CD8-positive, alpha-beta memory T cell (primary cell): Measurements from ENCODE around the gene QSOX1. TPM values are rescaled to one million over a fixed set of nuclear protein-coding genes. Genes with fewer than 3 reads are reported as not detected.

Source experiments
- CTCF ChIA-PET: fragments of 350-600 bp; sonication (Branson Sonifier 250); formaldehyde crosslinking; loops from one replicate; lab custom pipeline; 2021; ENCODE audit warnings: antibody characterized with exemption; lab: Charles Lee
- POLR2A ChIA-PET: fragments of 350-600 bp; sonication (Branson Sonifier 250); formaldehyde crosslinking; loops from one replicate; lab custom pipeline; 2021; ENCODE audit warnings: antibody characterized with exemption; lab: Charles Lee
- DNase-seq, 5 donors: peaks; one replicate each; pipeline versions ENCODE4 v3.0.0 to v3.0.0-alpha.2; 2020 to 2022; ENCODE audit warnings: mixed read lengths in 1 of 5
- H3K27ac ChIP-seq: one replicate; pipeline ENCODE4 v1.7.0; 2013; ENCODE audit warnings: low read depth, mild to moderate bottlenecking, low read length, moderate library complexity
- H3K27me3 ChIP-seq: 2 replicates; pipeline ENCODE4 v1.7.0; 2013; ENCODE audit warnings: low read length, mild to moderate bottlenecking; ENCODE audit not compliant: insufficient read depth, poor library complexity, severe bottlenecking
- H3K36me3 ChIP-seq: 2 replicates; pipeline ENCODE4 v1.7.0; 2013; ENCODE audit warnings: mild to moderate bottlenecking, low read length, moderate library complexity; ENCODE audit not compliant: insufficient read depth
- H3K4me1 ChIP-seq: 2 replicates; pipeline ENCODE4 v1.7.0; 2013; ENCODE audit warnings: mild to moderate bottlenecking, low read length, moderate library complexity; ENCODE audit not compliant: insufficient read depth
- H3K4me3 ChIP-seq: 2 replicates; pipeline ENCODE4 v1.7.0; 2013; ENCODE audit warnings: mild to moderate bottlenecking, low read length
- H3K9me3 ChIP-seq: 2 replicates; pipeline ENCODE4 v1.7.0; 2013; ENCODE audit warnings: mild to moderate bottlenecking, low read length
- H3K27ac Mint-ChIP-seq, 8 donors: one replicate each; pipeline ENCODE4 v1.8.0; 2020 to 2021; ENCODE audit warnings: mixed read lengths in 8 of 8, mild to moderate bottlenecking in 6 of 8, inconsistent platforms in 3 of 8, moderate library complexity in 3 of 8
- H3K27me3 Mint-ChIP-seq, 2 donors: one replicate each; pipeline ENCODE4 v1.8.0; 2020 to 2021; ENCODE audit warnings: mixed read lengths in 2 of 2, mild to moderate bottlenecking in 1 of 2, moderate library complexity in 1 of 2
- H3K36me3 Mint-ChIP-seq, 3 donors: one replicate each; pipeline ENCODE4 v1.8.0; 2020 to 2021; ENCODE audit warnings: mixed read lengths in 3 of 3, inconsistent platforms in 1 of 3, mild to moderate bottlenecking in 1 of 3
- H3K4me1 Mint-ChIP-seq, 3 donors: one replicate each; pipeline ENCODE4 v1.8.0; 2020 to 2021; ENCODE audit warnings: mixed read lengths in 3 of 3, inconsistent platforms in 1 of 3, mild to moderate bottlenecking in 1 of 3
- H3K4me3 Mint-ChIP-seq, 7 donors: one replicate each; pipeline ENCODE4 v1.8.0; 2020 to 2021; ENCODE audit warnings: mixed read lengths in 7 of 7, mild to moderate bottlenecking in 6 of 7, moderate library complexity in 4 of 7, inconsistent platforms in 2 of 7
- H3K9me3 Mint-ChIP-seq, 5 donors: one replicate each; pipeline ENCODE4 v1.8.0; 2020 to 2022; ENCODE audit warnings: mixed read lengths in 5 of 5, mild to moderate bottlenecking in 3 of 5, moderate library complexity in 2 of 5, inconsistent platforms in 1 of 5
- polyA plus RNA-seq: library from polyadenylated mRNA; unstranded; fragments of 300-500 nt; fragmentation: Illumina TruSeq; gene quantifications from one replicate; pipeline ENCODE4 v1.2.3, GENCODE V29; 2021
- total RNA-seq, 2 experiments: library from RNA; stranded (reverse); gene quantifications; one replicate each; pipeline ENCODE4 v1.2.3, GENCODE V29; 2021

QSOX1 gene
- total and polyA plus RNA-seq, 3 experiments from 2014 or later, result 14.2 to 33.3 (median 32.9) TPM

DNA sequence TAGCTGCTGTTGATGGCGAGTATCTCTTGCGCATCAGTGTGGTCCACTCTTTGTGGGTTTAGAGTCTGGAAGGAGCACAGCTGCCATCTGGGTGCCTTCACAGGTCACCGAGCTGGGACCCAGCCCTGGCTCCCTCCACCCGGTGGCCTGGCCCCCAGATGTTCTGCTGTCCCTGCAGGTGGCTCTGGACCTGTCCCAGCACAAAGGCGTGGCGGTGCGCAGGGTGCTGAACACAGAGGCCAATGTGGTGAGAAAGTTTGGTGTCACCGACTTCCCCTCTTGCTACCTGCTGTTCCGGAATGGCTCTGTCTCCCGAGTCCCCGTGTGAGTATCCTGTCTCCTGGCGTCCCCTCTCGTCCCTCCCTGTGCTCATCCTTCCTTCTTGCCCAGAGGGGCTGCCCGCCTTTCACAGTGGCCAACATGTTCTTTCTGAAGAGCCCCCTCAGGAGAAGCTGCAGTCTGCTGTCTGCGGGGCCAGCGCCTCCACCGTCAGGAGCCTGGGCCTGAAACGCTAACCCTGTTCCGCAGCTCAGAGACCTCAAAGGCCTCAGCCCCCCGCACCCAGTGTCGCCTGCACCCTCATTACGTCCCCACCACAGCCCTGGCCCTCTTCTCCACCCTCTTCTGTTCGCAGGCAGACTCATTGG lies 27.4 kb downstream of the QSOX1 start:
- Mint-ChIP-seq H3K9me3 (no peaks in the 10 kb centered on the region), H3K36me3 (peaks cover 3 to 52% (median 8%) of the 10 kb centered on the region in 3 donors), H3K4me3 (no peak overlapping the region), H3K4me1 (peaks cover 0 to 2% (median 0%) of the 10 kb centered on the region in 3 donors), H3K27ac (no peak overlapping the region), H3K27me3 (no peaks in the 10 kb centered on the region)
- Histone ChIP-seq H3K4me1 (no peaks in the 10 kb centered on the region), H3K4me3 (no peak overlapping the region), H3K36me3 (no peaks in the 10 kb centered on the region), H3K27ac (no peak overlapping the region), H3K9me3 (no peaks in the 10 kb centered on the region), H3K27me3 (no peaks in the 10 kb centered on the region)
- ChIA-PET CTCF (interaction anchor here (1.3 to 6.9 kb wide), 3 partner anchors 12 to 367 kb away, joined by 3 to 51 read pairs (median 6); no protein-coding TSS in a partner anchor), POLR2A (no interaction called here)
- no peak for DNase-seq

DNA sequence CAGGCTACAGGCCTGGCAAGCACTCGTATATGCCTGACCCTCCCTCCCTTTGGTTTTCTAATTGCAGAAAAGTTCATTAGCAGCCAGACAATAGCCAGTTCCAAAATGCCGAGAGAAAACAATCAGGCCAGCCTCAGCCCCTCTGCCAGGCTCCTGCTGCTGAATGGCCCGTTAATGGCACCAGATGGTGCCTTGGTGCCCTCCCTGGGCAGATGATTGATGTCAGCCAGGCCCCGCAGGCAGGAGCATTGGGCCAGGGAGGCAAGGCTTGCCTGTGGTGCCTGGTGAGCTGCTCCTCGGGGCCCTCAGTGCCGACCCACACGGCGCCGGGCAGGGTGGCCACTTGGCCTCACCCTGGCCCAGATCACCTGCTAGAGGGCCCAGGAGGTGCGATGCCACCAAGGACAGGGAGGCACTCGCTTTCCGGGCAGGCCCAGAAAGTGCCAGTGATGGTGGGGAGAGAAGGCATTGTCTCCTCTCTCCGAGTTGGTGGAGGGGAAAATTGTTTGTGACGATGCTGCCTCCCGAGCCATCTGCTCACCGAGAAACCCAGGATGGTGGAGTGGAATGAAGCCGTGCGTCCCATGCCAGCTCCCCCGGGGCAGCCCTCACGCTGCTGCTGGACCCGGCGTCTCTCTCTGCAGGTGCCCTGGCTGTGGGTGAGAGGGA lies 28.1 kb downstream of the QSOX1 start:
- Histone ChIP-seq H3K4me3 (no peak overlapping the region), H3K27me3 (no peaks in the 10 kb centered on the region), H3K36me3 (no peaks in the 10 kb centered on the region), H3K9me3 (no peaks in the 10 kb centered on the region), H3K27ac (no peak overlapping the region), H3K4me1 (no peaks in the 10 kb centered on the region)
- Mint-ChIP-seq H3K4me3 (no peak overlapping the region), H3K4me1 (peaks cover 0 to 2% (median 0%) of the 10 kb centered on the region in 3 donors), H3K36me3 (peaks cover 3 to 57% (median 8%) of the 10 kb centered on the region in 3 donors), H3K27me3 (no peaks in the 10 kb centered on the region), H3K27ac (no peak overlapping the region), H3K9me3 (no peaks in the 10 kb centered on the region)
- DNase-seq, result no peak
- ChIA-PET POLR2A (no interaction called here), CTCF (interaction anchor here (1.3 to 1.5 kb wide), 2 partner anchors 12 to 368 kb away, joined by 3 to 6 read pairs; no protein-coding TSS in a partner anchor)

GRCh38 chr1:180183426-180183825 lies 28.8 kb downstream of the QSOX1 start:
- Histone ChIP-seq H3K27ac (no peak overlapping the region), H3K4me1 (no peaks in the 10 kb centered on the region), H3K27me3 (no peaks in the 10 kb centered on the region), H3K4me3 (no peak overlapping the region), H3K36me3 (no peaks in the 10 kb centered on the region), H3K9me3 (no peaks in the 10 kb centered on the region)
- Mint-ChIP-seq H3K9me3 (no peaks in the 10 kb centered on the region), H3K27me3 (no peaks in the 10 kb centered on the region), H3K4me3 (no peak overlapping the region), H3K27ac (no peak overlapping the region), H3K36me3 (peaks cover 3 to 59% (median 8%) of the 10 kb centered on the region in 3 donors), H3K4me1 (peaks cover 0 to 2% (median 0%) of the 10 kb centered on the region in 3 donors)
- ChIA-PET CTCF (interaction anchor here (1.5 kb wide), 1 partner anchor 13 kb away, joined by 6 read pairs; no protein-coding TSS in a partner anchor), POLR2A (no interaction called here)
- no peak for DNase-seq

DNA sequence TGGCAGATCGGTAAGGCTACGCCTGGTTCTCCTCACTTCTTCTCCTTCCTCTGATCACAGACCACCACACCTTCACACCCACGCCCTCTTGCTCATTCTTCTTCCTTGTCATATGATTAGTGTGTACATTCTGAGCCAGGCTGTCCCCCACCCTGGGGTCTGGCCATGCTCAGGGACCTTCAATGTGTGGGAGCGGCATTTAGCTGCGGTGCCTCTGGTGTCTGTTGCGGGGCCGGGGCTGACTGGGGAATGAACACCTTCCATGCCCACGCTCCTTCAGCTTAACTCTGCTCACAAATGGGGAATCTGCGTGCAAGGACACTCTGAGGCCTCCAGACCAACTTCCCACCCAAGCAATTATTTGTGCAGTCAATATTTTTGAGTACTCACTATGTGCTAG lies 29.4 kb downstream of the QSOX1 start:
- Histone ChIP-seq H3K36me3 (no peaks in the 10 kb centered on the region), H3K27me3 (no peaks in the 10 kb centered on the region), H3K4me1 (no peaks in the 10 kb centered on the region), H3K9me3 (no peaks in the 10 kb centered on the region), H3K27ac (no peak overlapping the region), H3K4me3 (no peak overlapping the region)
- peaks cover 0 to 4% (median 3%) of the 10 kb centered on the region in 3 donors for H3K4me1 Mint-ChIP-seq
- DNase-seq, result no peak
- no peak overlapping the region for H3K4me3 Mint-ChIP-seq
- H3K27me3 Mint-ChIP-seq, result no peaks in the 10 kb centered on the region
- ChIA-PET POLR2A (no interaction called here), CTCF (no interaction called here)
- H3K36me3 Mint-ChIP-seq, result peaks cover 3 to 62% (median 10%) of the 10 kb centered on the region in 3 donors
- no peak overlapping the region for H3K27ac Mint-ChIP-seq
- no peaks in the 10 kb centered on the region for H3K9me3 Mint-ChIP-seq

- H3K27ac ChIP-seq, result no peak overlapping the region
- Mint-ChIP-seq H3K36me3 (peaks cover 6 to 71% (median 13%) of the 10 kb centered on the region in 3 donors), H3K9me3 (no peaks in the 10 kb centered on the region), H3K4me3 (no peak overlapping the region), H3K4me1 (peaks cover 9 to 13% (median 13%) of the 10 kb centered on the region in 3 donors), H3K27ac (no peak overlapping the region), H3K27me3 (no peaks in the 10 kb centered on the region)
- H3K27me3 ChIP-seq, result no peaks in the 10 kb centered on the region
- DNase-seq, result no peak
- POLR2A ChIA-PET, result no interaction called here
- peaks cover 8% of the 10 kb centered on the region for H3K4me1 ChIP-seq
- peaks cover 7% of the 10 kb centered on the region for H3K36me3 ChIP-seq
- H3K4me3 ChIP-seq, result no peak overlapping the region
- no peaks in the 10 kb centered on the region for H3K9me3 ChIP-seq
- CTCF ChIA-PET, result interaction anchor here (1.0 kb wide), 1 partner anchor 319 kb away, joined by 3 read pairs; no protein-coding TSS in a partner anchor
Measured at GRCh38 chr1:180185281-180185680, 30.6 kb downstream of the QSOX1 start.

- Mint-ChIP-seq H3K36me3 (peaks cover 6 to 77% (median 13%) of the 10 kb centered on the region in 3 donors), H3K4me3 (no peak overlapping the region), H3K27ac (peak overlapping the region in 1 of 8 donors; percentile 78), H3K4me1 (peaks cover 16 to 20% (median 19%) of the 10 kb centered on the region in 3 donors), H3K9me3 (no peaks in the 10 kb centered on the region), H3K27me3 (no peaks in the 10 kb centered on the region)
- peaks cover 12% of the 10 kb centered on the region for H3K4me1 ChIP-seq
- no peak overlapping the region for H3K4me3 ChIP-seq
- no peak for DNase-seq
- H3K27me3 ChIP-seq, result no peaks in the 10 kb centered on the region
- ChIA-PET CTCF (interaction anchor here (1.0 kb wide), 1 partner anchor 320 kb away, joined by 3 read pairs; no protein-coding TSS in a partner anchor), POLR2A (no interaction called here)
- no peaks in the 10 kb centered on the region for H3K9me3 ChIP-seq
- peaks cover 7% of the 10 kb centered on the region for H3K36me3 ChIP-seq
- no peak overlapping the region for H3K27ac ChIP-seq
Measured at GRCh38 chr1:180185971-180186645, 31.4 kb downstream of the QSOX1 start.

- no peak overlapping the region for H3K4me3 Mint-ChIP-seq
- peaks cover 23 to 27% (median 26%) of the 10 kb centered on the region in 3 donors for H3K4me1 Mint-ChIP-seq
- peak overlapping the region in 1 of 8 donors; percentile 38 for H3K27ac Mint-ChIP-seq
- Histone ChIP-seq H3K27me3 (no peaks in the 10 kb centered on the region), H3K9me3 (no peaks in the 10 kb centered on the region), H3K27ac (no peak overlapping the region), H3K4me3 (no peak overlapping the region), H3K36me3 (peaks cover 7% of the 10 kb centered on the region), H3K4me1 (peaks cover 20% of the 10 kb centered on the region)
- ChIA-PET POLR2A (no interaction called here), CTCF (no interaction called here)
- no peak for DNase-seq
- no peaks in the 10 kb centered on the region for H3K9me3 Mint-ChIP-seq
- H3K36me3 Mint-ChIP-seq, result peaks cover 6 to 79% (median 13%) of the 10 kb centered on the region in 3 donors
- H3K27me3 Mint-ChIP-seq, result no peaks in the 10 kb centered on the region
Measured at GRCh38 chr1:180186831-180187230, 32.2 kb downstream of the QSOX1 start.
